IMR-90 (cell line): Measurements from ENCODE around the gene SDK1. TPM values are rescaled to one million over a fixed set of nuclear protein-coding genes. Genes with fewer than 3 reads are reported as not detected.

ENCODE experiments used
- ATAC-seq: fragments of 200-7000 bp; cut with Tn5 transposase; 2 replicates; pipeline ENCODE4 v1.9.1; 2020; ENCODE audit warnings: low read depth, mild to moderate bottlenecking, moderate library complexity
- BruUV-seq: library from RNA; stranded (reverse); fragments of 400-500 nt; replicated peaks from 2 replicates; lab custom pipeline; 2021; lab: Mats Ljungman, UMichigan
- CTCF ChIA-PET: fragments of 300-600 bp; formaldehyde crosslinking; extraction: SDS; loops from one replicate; lab custom pipeline; 2021; ENCODE audit warnings: antibody characterized with exemption; lab: Yijun Ruan, JAX
- POLR2A ChIA-PET: fragments of 300-600 bp; sonication (Branson Sonifier 250); formaldehyde crosslinking; loops from one replicate; lab custom pipeline; 2022; ENCODE audit warnings: antibody characterized with exemption; ENCODE audit not compliant: unreplicated experiment; lab: Charles Lee
- DNase-seq: peaks from one replicate; pipeline ENCODE4 v3.0.0; 2013
- H2AFZ ChIP-seq: replicated peaks from 2 replicates; pipeline ENCODE3; 2013; ENCODE audit warnings: low read length, mild to moderate bottlenecking; ENCODE audit not compliant: poor library complexity
- H2AK5ac ChIP-seq: 2 replicates; pipeline ENCODE4 v1.6.1; 2013; ENCODE audit warnings: low read depth, low read length, inconsistent platforms
- H2AK9ac ChIP-seq: replicated peaks from 2 replicates; pipeline ENCODE3; 2013; ENCODE audit warnings: mild to moderate bottlenecking, low read depth, low read length, moderate library complexity; ENCODE audit not compliant: poor library complexity
- H2BK120ac ChIP-seq: 2 replicates; pipeline ENCODE4 v1.6.1; 2013; ENCODE audit warnings: low read depth, low read length, inconsistent platforms
- H2BK15ac ChIP-seq: 3 replicates; pipeline ENCODE4 v1.6.1; 2013; ENCODE audit warnings: low read depth, low read length, inconsistent platforms
- H2BK20ac ChIP-seq: 2 replicates; pipeline ENCODE4 v1.6.1; 2013; ENCODE audit warnings: low read depth, mild to moderate bottlenecking, inconsistent platforms, low read length, moderate library complexity
- H2BK5ac ChIP-seq: 2 replicates; pipeline ENCODE4 v1.6.1; 2013; ENCODE audit warnings: mild to moderate bottlenecking, low read depth, low read length, inconsistent platforms; ENCODE audit not compliant: poor library complexity, severe bottlenecking
- H3K14ac ChIP-seq: replicated peaks from 2 replicates; pipeline ENCODE4 v1.6.1; 2013; ENCODE audit warnings: low read depth, low read length, inconsistent platforms
- H3K18ac ChIP-seq: 2 replicates; pipeline ENCODE4 v1.6.1; 2013; ENCODE audit warnings: low read depth, low read length, control low read depth
- H3K23ac ChIP-seq: 2 replicates; pipeline ENCODE4 v1.6.1; 2013; ENCODE audit warnings: low read depth, low read length, inconsistent platforms
- H3K27ac ChIP-seq: 2 replicates; pipeline ENCODE4 v1.5.1; 2013; ENCODE audit warnings: mild to moderate bottlenecking, control low read depth, low read length; ENCODE audit not compliant: insufficient read depth
- H3K27me3 ChIP-seq: 2 replicates; pipeline ENCODE4 v1.6.1; 2013; ENCODE audit warnings: low read length; ENCODE audit not compliant: control insufficient read depth, insufficient read depth
- H3K36me3 ChIP-seq: 2 replicates; pipeline ENCODE4 v1.6.1; 2013; ENCODE audit warnings: low read length, mixed read lengths; ENCODE audit not compliant: control insufficient read depth, insufficient read depth
- H3K4ac ChIP-seq: 2 replicates; pipeline ENCODE4 v1.6.1; 2013; ENCODE audit warnings: low read depth, low read length, inconsistent platforms
- H3K4me1 ChIP-seq: 2 replicates; pipeline ENCODE4 v1.6.1; 2013; ENCODE audit warnings: low read length, mixed read lengths; ENCODE audit not compliant: control insufficient read depth, insufficient read depth
- H3K4me2 ChIP-seq: 2 replicates; pipeline ENCODE4 v1.6.1; 2013; ENCODE audit warnings: low read depth, mild to moderate bottlenecking, control low read depth, low read length, moderate library complexity
- H3K4me3 ChIP-seq: 2 replicates; pipeline ENCODE4 v1.5.1; 2013; ENCODE audit warnings: low read depth, mild to moderate bottlenecking, control low read depth, low read length, moderate library complexity; ENCODE audit not compliant: insufficient read depth
- H3K56ac ChIP-seq: 2 replicates; pipeline ENCODE4 v1.6.1; 2013; ENCODE audit warnings: low read length, inconsistent platforms; ENCODE audit not compliant: insufficient read depth; ENCODE audit errors: extremely low read depth
- H3K79me1 ChIP-seq, 2 experiments: 2 replicates each; pipeline ENCODE4 v1.6.1; 2013; ENCODE audit warnings: low read length in 2 of 2, inconsistent platforms in 1 of 2, low read depth in 1 of 2
- H3K9ac ChIP-seq: 2 replicates; pipeline ENCODE4 v1.6.1; 2013; ENCODE audit warnings: low read depth, low read length, control low read depth
- H3K9me1 ChIP-seq: 2 replicates; pipeline ENCODE4 v1.6.1; 2013; ENCODE audit warnings: low read length, inconsistent platforms; ENCODE audit not compliant: insufficient read depth
- H3K9me3 ChIP-seq: 2 replicates; pipeline ENCODE4 v1.6.1; 2013; ENCODE audit warnings: low read length; ENCODE audit not compliant: control insufficient read depth, insufficient read depth
- H4K20me1 ChIP-seq: 2 replicates; pipeline ENCODE4 v1.6.1; 2013; ENCODE audit warnings: low read length, inconsistent platforms; ENCODE audit not compliant: insufficient read depth
- H4K5ac ChIP-seq: 2 replicates; pipeline ENCODE4 v1.6.1; 2013; ENCODE audit warnings: mild to moderate bottlenecking, low read depth, low read length, control low read depth
- H4K8ac ChIP-seq, 2 experiments: 2 replicates each; pipeline ENCODE4 v1.6.1; 2013; ENCODE audit warnings: low read depth in 2 of 2, low read length in 2 of 2, control low read depth in 1 of 2, inconsistent platforms in 1 of 2
- H4K91ac ChIP-seq: 2 replicates; pipeline ENCODE4 v1.6.1; 2013; ENCODE audit warnings: low read depth, low read length, inconsistent platforms; ENCODE audit not compliant: insufficient read depth
- CTCF ChIP-seq: conservative IDR thresholded peaks from 2 replicates; pipeline ENCODE4 v1.5.1; 2012; ENCODE audit warnings: mild to moderate bottlenecking, low read depth, low read length, improper control_type of control experiment
- FOS ChIP-seq: fragments of 150-350 bp; IDR thresholded peaks from 2 replicates; pipeline ENCODE4 v1.6.1; 2016; ENCODE audit warnings: low read depth, low read length
- POLR2A ChIP-seq: IDR thresholded peaks from 2 replicates; pipeline ENCODE4 v1.6.1; 2012; ENCODE audit warnings: mild to moderate bottlenecking, low read depth, low read length
- RAD21 ChIP-seq: IDR thresholded peaks from 2 replicates; pipeline ENCODE4 v1.6.1; 2012; ENCODE audit warnings: low read length, improper control_type of control experiment
- WGBS, 2 experiments: methylation state at CpG; one replicate each; pipeline versions ENCODE4 v1.1.5 to v1.1.7; 2013; ENCODE audit warnings: missing lambda C conversion rate in 2 of 2; ENCODE audit not compliant: insufficient read length in 1 of 2; ENCODE audit errors: extremely low coverage in 2 of 2; 5-methylcytosine and 5-hydroxymethylcytosine counted together
- dilution Hi-C: fragments of 300-500 bp; cut with HindIII; formaldehyde crosslinking; loops from one replicate; pipeline ENCODE4 v1.14.3; 2018; ENCODE audit warnings: low sequenced_read_pairs; ENCODE audit not compliant: unreplicated experiment
- in situ Hi-C: fragments of 300-500 bp; cut with MboI; formaldehyde crosslinking; loops from 3 replicates; pipeline ENCODE4 v1.14.3; 2019; ENCODE audit warnings: low sequenced_read_pairs, inconsistent platforms, mixed read lengths
- intact Hi-C: fragments of 100-400 bp; cut with micrococcal nuclease; formaldehyde crosslinking; loops from 2 replicates; pipeline ENCODE4 v1.10.0; 2022
- polyA plus RNA-seq, 3 experiments: library from polyadenylated mRNA; depleted of rRNA; stranded (reverse); fragments of >200 nt; gene quantifications; 2 replicates each; pipeline ENCODE4 v1.2.3, GENCODE V29; 2012; ENCODE audit warnings: low replicate concordance in 1 of 3
- total RNA-seq: library from RNA; depleted of rRNA; stranded (reverse); fragments of >200 nt; gene quantifications from 2 replicates; pipeline ENCODE4 v1.2.3, GENCODE V29; 2012

The SDK1 gene
- total and polyA plus RNA-seq, 2 of the 4 experiments (the other 2 are of a cell fraction): 1.5 to 1.6 TPM

- no peak overlapping the region for H3K4me3 ChIP-seq
- H2AFZ ChIP-seq: no peak overlapping the region
- no peak overlapping the region for H3K4me2 ChIP-seq
- no peak overlapping the region for H2BK20ac ChIP-seq
- no peak overlapping the region for H3K27ac ChIP-seq
- dilution Hi-C loops (no loop called here), in situ Hi-C loops (no loop called here), intact Hi-C loops (no loop called here)
- H4K5ac ChIP-seq: no peak overlapping the region
- DNase-seq (no peak), ATAC-seq (no peak)
- H2AK9ac ChIP-seq: no peak overlapping the region
- H4K20me1 ChIP-seq: no peaks in the 10 kb centered on the region
- H2AK5ac ChIP-seq: no peak overlapping the region
- TF ChIP-seq POLR2A: no peak
- TF ChIP-seq RAD21: no peak
- TF ChIP-seq FOS: no peak
- TF ChIP-seq CTCF: no peak
- no peak overlapping the region for H3K4ac ChIP-seq
- no peak overlapping the region for H3K9ac ChIP-seq
- H3K36me3 ChIP-seq: no peaks in the 10 kb centered on the region
- H3K9me3 ChIP-seq: peaks cover 5% of the 10 kb centered on the region; the same call in 1 of the 2 replicates
- no peak overlapping the region for H3K18ac ChIP-seq
- no peak overlapping the region for H4K91ac ChIP-seq
- 50% methylated on average over 1 of the region's 11 CpGs; no CpG with 5 or more reads in 1 of the 2 experiments for WGBS, 2 experiments
- no peak overlapping the region for H2BK120ac ChIP-seq
- H3K27me3 ChIP-seq: no peaks in the 10 kb centered on the region
- H4K8ac ChIP-seq: no peak overlapping the region
- no peaks in the 10 kb centered on the region for H3K4me1 ChIP-seq
- no peaks in the 10 kb centered on the region for H3K9me1 ChIP-seq
- ChIA-PET POLR2A (no interaction called here), CTCF (no interaction called here)
- H2BK15ac ChIP-seq: no peak overlapping the region
- no peak overlapping the region for H3K14ac ChIP-seq
- no TSS peak for BruUV-seq
- no peak overlapping the region for H2BK5ac ChIP-seq
- no peak overlapping the region for H3K23ac ChIP-seq
- H3K79me1 ChIP-seq: no peaks in the 10 kb centered on the region
- H3K56ac ChIP-seq: no peak overlapping the region
Observed at GRCh38 chr7:4071370-4072058, 770.5 kb downstream of the SDK1 start.
